22Rv1 (cell line): ENCODE results near the gene COL4A2.

Experiments used
- ZFX ChIP-seq: fragments of 450-650 bp; IDR thresholded peaks from 2 replicates; pipeline ENCODE4 v1.6.1; 2017; ENCODE audit warnings: antibody characterized with exemption, borderline replicate concordance
- TF ChIP-seq, protein P1 (sequence below): fragments of 450-650 bp; IDR thresholded peaks from 2 replicates; pipeline ENCODE4 v1.5.1; 2017; ENCODE audit warnings: mild to moderate bottlenecking

DNA sequence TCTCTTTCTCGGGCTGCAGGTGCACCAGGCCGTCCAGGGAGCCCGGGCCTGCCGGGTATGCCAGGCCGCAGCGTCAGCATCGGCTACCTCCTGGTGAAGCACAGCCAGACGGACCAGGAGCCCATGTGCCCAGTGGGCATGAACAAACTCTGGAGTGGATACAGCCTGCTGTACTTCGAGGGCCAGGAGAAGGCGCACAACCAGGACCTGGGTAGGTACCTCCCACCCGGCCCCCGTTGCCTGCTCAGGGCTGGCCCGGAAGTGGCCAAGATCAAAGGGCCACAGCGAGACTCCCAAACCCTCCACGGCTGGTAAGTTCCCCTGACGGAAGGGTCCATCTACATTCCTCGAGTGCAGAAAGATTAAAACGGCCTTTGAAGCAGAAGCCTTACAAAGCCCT lies 199.3 kb downstream of the COL4A2 start:
- TF ChIP-seq, protein P1, sequence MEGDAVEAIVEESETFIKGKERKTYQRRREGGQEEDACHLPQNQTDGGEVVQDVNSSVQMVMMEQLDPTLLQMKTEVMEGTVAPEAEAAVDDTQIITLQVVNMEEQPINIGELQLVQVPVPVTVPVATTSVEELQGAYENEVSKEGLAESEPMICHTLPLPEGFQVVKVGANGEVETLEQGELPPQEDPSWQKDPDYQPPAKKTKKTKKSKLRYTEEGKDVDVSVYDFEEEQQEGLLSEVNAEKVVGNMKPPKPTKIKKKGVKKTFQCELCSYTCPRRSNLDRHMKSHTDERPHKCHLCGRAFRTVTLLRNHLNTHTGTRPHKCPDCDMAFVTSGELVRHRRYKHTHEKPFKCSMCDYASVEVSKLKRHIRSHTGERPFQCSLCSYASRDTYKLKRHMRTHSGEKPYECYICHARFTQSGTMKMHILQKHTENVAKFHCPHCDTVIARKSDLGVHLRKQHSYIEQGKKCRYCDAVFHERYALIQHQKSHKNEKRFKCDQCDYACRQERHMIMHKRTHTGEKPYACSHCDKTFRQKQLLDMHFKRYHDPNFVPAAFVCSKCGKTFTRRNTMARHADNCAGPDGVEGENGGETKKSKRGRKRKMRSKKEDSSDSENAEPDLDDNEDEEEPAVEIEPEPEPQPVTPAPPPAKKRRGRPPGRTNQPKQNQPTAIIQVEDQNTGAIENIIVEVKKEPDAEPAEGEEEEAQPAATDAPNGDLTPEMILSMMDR: no peak
- TF ChIP-seq ZFX: no peak
